ENCODE data around the gene PFKP.
"Not testable (repeated sequence)": the region's sequence is repeated elsewhere in the genome, so short reads cannot be mapped to it uniquely, and the experiment has no call there.

PFKP gene

GRCh38 chr10:3167611-3168330 is 100.4 kb downstream of the PFKP start:
- Mint-ChIP-seq H3K9me3 (ENCODE audit: low read depth) (no peaks in the 10 kb centered on the region), H3K27me3 (no peaks in the 10 kb centered on the region), H3K36me3 (peaks cover 14% of the 10 kb centered on the region), H3K4me3 (no peak overlapping the region), H3K27ac (no peak overlapping the region), H3K4me1 (ENCODE audit: low read depth) (peaks cover 26% of the 10 kb centered on the region)

GRCh38 chr10:3169271-3169670 is 101.9 kb downstream of the PFKP start:
- Mint-ChIP-seq H3K27me3 (no peaks in the 10 kb centered on the region), H3K4me3 (peak overlapping the region; percentile 12), H3K9me3 (ENCODE audit: low read depth) (no peaks in the 10 kb centered on the region), H3K27ac (no peak overlapping the region), H3K4me1 (ENCODE audit: low read depth) (peaks cover 29% of the 10 kb centered on the region), H3K36me3 (peaks cover 13% of the 10 kb centered on the region)

- no peaks in the 10 kb centered on the region for H3K9me3 Mint-ChIP-seq (ENCODE audit: low read depth)
- H3K27ac Mint-ChIP-seq, result no peak overlapping the region
- H3K36me3 Mint-ChIP-seq, result peaks cover 13% of the 10 kb centered on the region
- H3K4me1 Mint-ChIP-seq (ENCODE audit: low read depth), result peaks cover 29% of the 10 kb centered on the region
- no peaks in the 10 kb centered on the region for H3K27me3 Mint-ChIP-seq
- no peak overlapping the region for H3K4me3 Mint-ChIP-seq
Measured at GRCh38 chr10:3169673-3170072, 102.3 kb downstream of the PFKP start.

GRCh38 chr10:3171488-3171887 is 104.1 kb downstream of the PFKP start:
- peak overlapping the region; percentile 95 for H3K27ac Mint-ChIP-seq
- H3K36me3 Mint-ChIP-seq, H3K27me3 Mint-ChIP-seq: not testable (repeated sequence)

GRCh38 chr10:3172081-3172445 is 104.7 kb downstream of the PFKP start:
- H3K27me3 Mint-ChIP-seq, result no peaks in the 10 kb centered on the region
- H3K4me3 Mint-ChIP-seq, result peak overlapping the region; percentile 94
- peak overlapping the region; percentile 95 for H3K27ac Mint-ChIP-seq
- H3K9me3 Mint-ChIP-seq (ENCODE audit: low read depth), result no peaks in the 10 kb centered on the region
- H3K36me3 Mint-ChIP-seq, result peaks cover 6% of the 10 kb centered on the region
- peaks cover 29% of the 10 kb centered on the region for H3K4me1 Mint-ChIP-seq (ENCODE audit: low read depth)

More at GRCh38 chr10:3171488-3171887, 104.1 kb downstream of the PFKP start:
- Mint-ChIP-seq H3K4me3 (peak overlapping the region; percentile 94), H3K4me1 (ENCODE audit: low read depth) (peaks cover 29% of the 10 kb centered on the region)
- H3K9me3 Mint-ChIP-seq (ENCODE audit: low read depth), result not testable (repeated sequence)

- peak within 1 kb of the TSS; percentile 94 for H3K4me3 Mint-ChIP-seq
- peak within 1 kb of the TSS; percentile 95 for H3K27ac Mint-ChIP-seq
- no peaks in the 10 kb centered on the region for H3K27me3 Mint-ChIP-seq
- peaks cover 6% of the 10 kb centered on the region for H3K36me3 Mint-ChIP-seq
- H3K9me3 Mint-ChIP-seq (ENCODE audit: low read depth), result no peaks in the 10 kb centered on the region
- H3K4me1 Mint-ChIP-seq (ENCODE audit: low read depth), result peaks cover 29% of the 10 kb centered on the region
Measured at GRCh38 chr10:3172446-3173170, 105.3 kb downstream of the PFKP start, which contains the start of gene PITRM1. PITRM1 (minus strand) TSS chr10:3172782; CDS start chr10:3172772, 10 bp downstream.

- Mint-ChIP-seq H3K9me3 (ENCODE audit: low read depth) (no peaks in the 10 kb centered on the region), H3K27me3 (no peaks in the 10 kb centered on the region), H3K36me3 (peaks cover 4% of the 10 kb centered on the region), H3K27ac (peak overlapping the region; percentile 67), H3K4me1 (ENCODE audit: low read depth) (peaks cover 29% of the 10 kb centered on the region), H3K4me3 (peak overlapping the region; percentile 94)
Measured at GRCh38 chr10:3173171-3173878, 106.0 kb downstream of the PFKP start.

GRCh38 chr10:3178042-3178441 is 110.7 kb downstream of the PFKP start:
- no peaks in the 10 kb centered on the region for H3K9me3 Mint-ChIP-seq (ENCODE audit: low read depth)
- H3K4me3 Mint-ChIP-seq, result no peak overlapping the region
- no peaks in the 10 kb centered on the region for H3K36me3 Mint-ChIP-seq
- H3K27ac Mint-ChIP-seq, result no peak overlapping the region
- H3K4me1 Mint-ChIP-seq (ENCODE audit: low read depth), result peaks cover 1% of the 10 kb centered on the region
- H3K27me3 Mint-ChIP-seq, result no peaks in the 10 kb centered on the region

GRCh38 chr10:3179174-3179573 is 111.8 kb downstream of the PFKP start:
- no peaks in the 10 kb centered on the region for H3K9me3 Mint-ChIP-seq (ENCODE audit: low read depth)
- H3K27ac Mint-ChIP-seq, result no peak overlapping the region
- no peak overlapping the region for H3K4me3 Mint-ChIP-seq
- no peaks in the 10 kb centered on the region for H3K4me1 Mint-ChIP-seq (ENCODE audit: low read depth)
- no peaks in the 10 kb centered on the region for H3K36me3 Mint-ChIP-seq
- no peaks in the 10 kb centered on the region for H3K27me3 Mint-ChIP-seq

- H3K4me3 Mint-ChIP-seq, result no peak overlapping the region
- no peak overlapping the region for H3K27ac Mint-ChIP-seq
- H3K4me1 Mint-ChIP-seq (ENCODE audit: low read depth), result peaks cover 7% of the 10 kb centered on the region
- no peaks in the 10 kb centered on the region for H3K36me3 Mint-ChIP-seq
- no peaks in the 10 kb centered on the region for H3K9me3 Mint-ChIP-seq (ENCODE audit: low read depth)
- H3K27me3 Mint-ChIP-seq, result no peaks in the 10 kb centered on the region
Measured at GRCh38 chr10:3180355-3181025, 113.1 kb downstream of the PFKP start.

GRCh38 chr10:3185386-3185785 is 118.0 kb downstream of the PFKP start:
- Mint-ChIP-seq H3K9me3 (ENCODE audit: low read depth) (no peaks in the 10 kb centered on the region), H3K36me3 (no peaks in the 10 kb centered on the region), H3K27ac (no peak overlapping the region), H3K27me3 (no peaks in the 10 kb centered on the region), H3K4me3 (peak overlapping the region; percentile 7), H3K4me1 (ENCODE audit: low read depth) (peaks cover 21% of the 10 kb centered on the region)

- Mint-ChIP-seq H3K4me1 (ENCODE audit: low read depth) (peaks cover 21% of the 10 kb centered on the region), H3K36me3 (no peaks in the 10 kb centered on the region), H3K4me3 (peak overlapping the region; percentile 73), H3K27me3 (peaks cover 1% of the 10 kb centered on the region), H3K27ac (peak overlapping the region; percentile 87), H3K9me3 (ENCODE audit: low read depth) (no peaks in the 10 kb centered on the region)
Measured at GRCh38 chr10:3186368-3186767, 119.0 kb downstream of the PFKP start.

Measured in activated naive CD8-positive, alpha-beta T cell (primary cell).